GM10847 (cell line): ENCODE data around the gene LHX3.

Experiments used
- POLR2A ChIP-seq: IDR thresholded peaks from 2 replicates; pipeline ENCODE4 v1.6.1; 2011; ENCODE audit not compliant: insufficient read length; ENCODE audit errors: extremely low read depth

Gene LHX3

DNA sequence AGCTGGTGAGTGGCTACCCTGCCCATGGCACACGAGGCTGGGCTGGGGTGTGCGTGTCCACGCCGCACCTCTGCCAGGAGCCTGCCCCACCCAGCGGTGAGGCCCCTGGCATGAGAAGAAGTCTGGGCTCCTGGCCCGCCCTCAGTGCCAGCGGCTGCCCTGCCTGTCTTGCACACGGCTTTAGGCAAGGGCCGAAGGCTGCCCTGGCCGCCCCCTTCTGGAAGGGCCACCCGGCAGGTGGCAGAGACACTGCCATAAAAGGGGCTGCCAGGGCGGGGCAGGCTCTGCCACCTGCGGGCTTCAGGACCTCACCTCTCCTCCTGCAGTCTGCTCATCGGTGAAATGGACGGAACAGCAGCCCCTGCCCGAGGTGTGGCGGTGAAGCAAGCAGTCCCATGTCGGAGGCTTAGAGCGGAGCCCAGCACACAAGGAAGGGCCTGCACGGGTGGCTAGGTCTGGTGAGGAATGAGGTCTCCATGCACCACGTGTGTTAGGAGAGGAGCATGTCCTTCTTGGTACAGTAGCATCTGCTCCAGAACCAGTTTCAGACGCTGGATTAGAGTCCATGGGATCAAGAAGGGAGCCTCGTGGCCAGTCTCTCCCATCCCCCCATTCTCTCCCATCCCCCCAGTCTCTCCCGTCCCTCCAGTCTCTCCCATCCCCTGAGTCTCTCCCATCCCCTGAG lies 51.4 kb downstream of the LHX3 start:
- no peak for TF ChIP-seq POLR2A

DNA sequence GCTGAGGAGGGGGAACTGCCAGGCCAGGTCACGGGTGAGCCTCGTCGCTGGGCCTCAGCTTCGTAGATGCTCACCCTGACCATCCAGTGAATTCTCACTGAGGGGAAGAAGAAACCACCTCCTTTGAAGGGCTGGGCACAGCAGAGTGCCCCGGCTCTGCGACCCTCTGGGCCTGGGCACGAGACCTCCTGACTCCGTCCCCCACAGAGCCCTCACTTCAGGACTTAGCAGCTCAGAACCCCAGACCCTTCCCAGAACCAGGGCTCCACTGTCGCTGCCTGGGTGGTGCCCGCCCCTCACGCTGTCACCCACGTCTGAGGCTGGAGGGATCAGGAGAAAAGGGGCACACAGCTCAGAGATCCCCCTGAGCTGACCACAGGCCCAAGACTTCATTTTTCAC lies 52.0 kb downstream of the LHX3 start:
- no peak for TF ChIP-seq POLR2A

DNA sequence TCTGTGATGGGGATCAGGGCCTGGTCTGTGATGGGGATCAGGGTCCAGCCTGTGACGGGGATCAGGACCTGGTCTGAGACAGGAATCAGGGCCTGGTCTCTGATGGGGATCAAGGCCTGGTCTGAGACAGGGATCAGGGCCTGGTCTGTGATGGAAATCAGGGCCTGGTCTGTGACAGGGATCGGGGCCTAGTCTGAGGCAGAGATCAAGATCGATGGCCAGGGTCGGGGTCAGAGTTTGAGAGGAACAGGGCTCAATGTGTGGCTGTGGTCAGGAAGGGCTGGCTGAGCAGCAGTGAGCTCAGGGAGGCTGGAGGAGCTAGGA lies 52.4 kb downstream of the LHX3 start:
- no peak for TF ChIP-seq POLR2A

DNA sequence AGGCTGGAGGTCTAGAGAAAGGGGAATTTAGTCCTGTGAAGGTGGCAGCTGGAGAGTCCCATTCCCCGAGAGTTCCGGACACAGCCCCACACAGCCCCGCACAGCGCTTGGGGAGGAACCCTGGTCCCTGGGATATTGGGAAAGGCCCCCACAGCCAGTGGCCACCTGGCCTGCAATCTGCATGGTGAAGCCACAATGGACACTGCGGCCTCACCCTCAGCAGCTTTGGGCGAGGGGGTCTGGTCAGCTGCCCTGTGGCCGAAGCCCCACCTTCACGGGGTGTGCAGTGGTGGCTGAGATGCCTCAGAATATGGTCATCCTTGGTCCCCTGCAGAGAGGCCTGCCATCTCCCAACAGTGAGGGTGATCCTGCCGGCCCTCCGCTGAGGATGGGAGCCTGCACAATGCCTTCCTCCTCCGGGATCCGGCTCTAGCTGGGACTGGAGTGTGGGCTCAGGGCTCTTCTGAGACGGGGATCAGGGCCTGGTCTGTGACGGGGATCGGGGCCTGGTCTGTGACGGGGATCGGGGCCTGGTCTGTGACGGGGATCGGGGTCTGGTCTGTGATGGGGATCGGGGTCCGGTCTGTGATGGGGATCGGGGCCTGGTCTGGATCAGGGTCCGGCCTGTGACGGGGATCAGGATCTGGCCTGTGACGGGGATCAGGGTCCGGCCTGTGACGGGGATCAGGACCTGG lies 52.9 kb downstream of the LHX3 start:
- TF ChIP-seq POLR2A: no peak

DNA sequence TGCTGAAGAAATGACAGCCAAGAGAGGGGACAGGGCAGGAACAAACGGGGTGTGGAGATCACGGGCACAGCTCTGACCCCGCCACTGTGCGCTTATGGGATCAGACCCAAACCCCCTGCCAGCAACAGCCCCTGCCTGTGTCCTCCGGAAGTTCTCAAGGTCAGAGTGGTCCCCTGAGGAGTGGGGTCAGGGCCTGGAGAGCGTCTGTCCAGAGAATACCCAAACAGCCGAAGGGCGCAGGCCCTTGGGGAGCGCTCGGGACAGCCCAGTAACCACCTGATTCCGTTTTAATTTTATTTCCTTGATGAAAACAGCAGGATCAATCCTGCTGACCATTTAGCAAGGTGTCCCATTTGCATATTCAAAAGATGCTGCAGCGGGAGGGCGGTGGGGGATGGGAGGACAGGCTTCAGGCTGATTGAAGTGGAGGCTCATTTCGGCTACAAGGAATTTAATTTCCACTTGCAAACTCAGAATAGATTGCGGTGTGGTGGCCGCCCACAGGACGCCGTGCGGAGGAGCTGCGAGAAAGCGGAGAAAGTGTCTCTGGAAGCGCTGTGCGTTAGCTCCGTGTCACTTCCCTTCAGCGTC lies 53.6 kb downstream of the LHX3 start:
- TF ChIP-seq POLR2A: no peak

DNA sequence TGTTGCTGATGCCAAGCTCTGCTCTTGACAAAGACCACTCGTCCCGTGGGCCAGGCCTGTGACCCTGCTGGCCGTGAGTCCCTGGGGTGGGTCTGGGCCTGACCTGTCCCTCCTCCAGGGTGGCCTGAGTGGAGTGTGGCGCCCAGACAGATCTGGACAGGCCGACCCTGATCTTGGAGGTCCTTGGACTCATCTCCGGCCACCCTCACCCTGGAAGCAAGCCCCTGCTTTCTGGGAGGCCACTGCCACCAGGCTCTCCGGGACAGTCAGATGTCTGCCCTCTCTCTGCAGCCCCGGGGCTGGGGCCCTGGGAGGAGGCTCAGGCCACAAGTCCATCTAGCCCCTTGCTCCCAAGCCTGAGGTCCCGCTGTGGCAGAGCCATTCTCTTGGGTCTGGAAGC lies 55.1 kb downstream of the LHX3 start:
- TF ChIP-seq POLR2A: no peak

DNA sequence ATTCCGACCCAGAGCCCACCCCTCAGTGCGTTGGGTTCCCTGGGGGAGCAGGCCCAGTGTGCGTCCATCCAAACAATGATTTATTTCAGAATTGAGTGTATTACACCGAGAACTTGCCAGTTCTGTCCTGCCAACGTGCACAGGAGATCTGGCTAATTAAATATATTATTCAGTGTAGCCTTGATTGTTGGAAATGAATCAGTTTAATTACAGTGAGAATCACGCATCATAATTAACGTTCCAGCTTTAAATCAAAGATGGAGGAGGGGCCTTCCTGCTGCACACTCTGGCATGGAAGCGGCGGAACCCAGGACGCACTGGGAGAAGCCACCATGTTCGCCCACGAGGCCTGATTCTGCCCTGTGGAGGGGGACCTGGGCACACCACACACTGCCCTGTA lies 55.6 kb downstream of the LHX3 start:
- TF ChIP-seq POLR2A: no peak

DNA sequence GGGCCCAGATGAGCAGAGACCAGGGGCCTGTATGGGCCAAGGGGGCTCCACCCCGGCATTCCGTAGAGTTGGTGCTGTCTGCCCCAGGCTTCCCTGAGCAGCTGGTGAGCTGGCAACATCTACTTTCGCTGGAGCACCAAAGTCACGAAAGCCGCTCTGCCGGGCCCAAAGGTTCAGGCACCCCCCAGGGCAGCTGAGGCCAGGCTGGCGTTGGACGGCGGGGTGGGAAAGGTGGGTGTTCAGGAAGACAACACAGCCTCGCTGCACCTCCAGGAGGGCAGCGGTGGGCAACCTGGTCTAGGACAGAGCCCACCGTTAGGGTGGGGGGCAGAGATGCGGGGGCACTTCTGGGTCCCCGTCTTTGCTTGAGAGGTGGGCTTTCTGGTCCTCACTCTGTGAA lies 56.2 kb downstream of the LHX3 start:
- TF ChIP-seq POLR2A: no peak

DNA sequence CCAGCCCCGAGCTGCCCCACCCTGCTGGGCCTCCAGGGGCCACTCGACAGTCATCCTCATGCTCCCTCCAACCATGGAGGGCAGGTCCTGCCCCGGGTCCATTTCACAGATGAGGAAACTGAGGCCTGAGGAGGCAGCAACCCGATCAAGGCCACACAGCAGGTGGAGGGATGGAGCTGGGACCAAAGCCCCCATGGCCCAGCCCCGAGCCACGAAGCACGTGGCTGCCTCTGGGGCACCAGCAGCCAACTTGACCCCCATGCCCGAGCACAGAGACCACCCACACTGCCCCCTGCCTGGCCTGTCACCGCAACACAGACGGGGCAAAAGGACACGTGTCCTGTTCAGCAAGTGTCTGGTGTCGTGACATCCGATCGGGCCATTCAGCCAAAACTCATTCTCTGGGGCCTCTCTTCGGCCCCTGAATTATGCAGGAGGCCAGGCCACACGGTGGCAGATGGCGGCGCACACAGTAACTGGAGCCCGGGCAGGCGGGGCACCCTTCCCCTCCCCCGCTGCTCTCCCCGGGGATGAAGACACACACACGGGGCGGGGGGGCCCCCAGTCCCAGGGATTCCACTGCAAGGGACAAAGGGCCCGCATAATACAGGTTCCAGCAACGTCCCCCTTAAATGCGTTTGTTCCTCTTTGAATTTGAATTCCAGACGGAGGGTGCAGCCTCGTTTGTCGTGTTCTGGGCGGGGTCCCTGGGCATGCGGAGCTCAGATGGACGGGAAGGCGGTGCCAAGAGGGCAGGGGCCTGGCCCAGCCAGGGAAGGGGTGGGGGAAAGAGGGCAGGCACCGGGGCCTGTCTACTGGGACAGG lies 56.8 kb downstream of the LHX3 start:
- TF ChIP-seq POLR2A: no peak

DNA sequence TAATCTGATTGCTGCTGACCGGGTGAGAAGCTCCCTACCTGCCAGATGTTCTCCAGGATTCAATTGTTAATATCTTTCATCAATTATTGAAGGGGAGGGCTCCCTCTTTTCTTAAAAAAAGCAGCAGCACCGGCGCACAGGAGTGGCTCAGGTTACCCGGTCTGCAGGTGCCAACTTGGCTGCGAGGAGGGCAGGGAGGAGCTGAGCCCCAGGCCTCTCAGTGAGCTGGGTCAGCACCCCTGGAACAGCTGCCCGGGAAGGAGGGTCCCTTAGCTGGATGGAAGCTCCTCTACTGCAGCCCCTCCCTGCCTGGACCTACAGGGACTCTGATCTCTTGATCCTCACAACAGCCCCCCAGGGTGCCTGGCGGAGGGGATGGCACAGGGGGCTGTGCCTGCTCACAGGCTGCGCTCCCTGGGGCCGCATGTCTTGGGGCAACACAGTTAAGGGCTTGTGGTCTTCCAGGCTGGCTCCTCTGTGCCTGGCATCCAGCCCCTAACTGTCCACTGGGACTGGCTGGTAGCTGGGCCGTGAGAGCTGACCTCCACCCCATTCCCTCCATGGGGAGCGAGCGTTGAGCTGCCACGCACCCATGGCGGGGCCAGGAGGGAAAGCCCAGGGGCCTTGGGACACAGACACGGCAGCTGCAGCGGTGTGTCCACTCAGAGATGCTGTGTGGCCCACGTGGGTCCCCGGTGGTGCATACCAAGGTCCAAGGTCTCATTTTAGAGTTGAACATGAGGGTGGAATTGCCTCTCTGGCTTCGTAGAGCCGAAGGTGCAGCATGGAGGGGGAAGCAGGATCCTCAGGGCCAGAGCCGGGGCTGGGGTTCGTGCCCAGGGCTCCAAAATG lies 57.7 kb downstream of the LHX3 start:
- TF ChIP-seq POLR2A: no peak
